A549 (cell line): ENCODE measurements around the gene ELSPBP1. TPM values are rescaled to one million over a fixed set of nuclear protein-coding genes. Genes with fewer than 3 reads are reported as not detected.
"Not testable (repeated sequence)": the region's sequence is repeated elsewhere in the genome, so short reads cannot be mapped to it uniquely, and the experiment has no call there.

ENCODE experiments used
- ATAC-seq, 2 experiments: fragments of 200-7000 bp in 1 of 2; fragments of >200 bp in 1 of 2; cut with Nextera tagmentation in 1 of 2; cut with Tn5 transposase in 1 of 2; 3 replicates each; pipeline versions ENCODE4 v1.8.0 to v1.9.1; 2018 to 2020; ENCODE audit warnings: mild to moderate bottlenecking in 1 of 2, moderate library complexity in 1 of 2
- CTCF ChIA-PET: fragments of 300-600 bp; sonication (Branson Sonifier 250); formaldehyde crosslinking; extraction: SDS; loops from one replicate; lab custom pipeline; 2021; ENCODE audit warnings: antibody characterized with exemption, inconsistent platforms; lab: Yijun Ruan, JAX
- POLR2A ChIA-PET: fragments of 350-600 bp; formaldehyde crosslinking; extraction: SDS; loops from one replicate; lab custom pipeline; 2021; ENCODE audit warnings: antibody characterized with exemption, inconsistent platforms; lab: Yijun Ruan, JAX
- DNase-seq, 2 experiments: peaks; one replicate each; pipeline versions ENCODE4 v3.0.0 to v3.0.0-alpha.2; 2011 to 2016; ENCODE audit warnings: low read depth in 1 of 2, low spot score in 1 of 2
- FAIRE-seq: peaks from 2 replicates; lab custom pipeline; 2011; peaks lifted over from hg19 to GRCh38; lab: Jason Lieb, UNC
- H3K27ac ChIP-seq, 2 experiments: fragments of >200 bp; sonication (Bioruptor Twin); formaldehyde crosslinking; 3 replicates each; pipeline ENCODE4 v1.5.1; 2016 to 2017
- H3K4me1 ChIP-seq: fragments of >200 bp; sonication (Bioruptor Twin); formaldehyde crosslinking; 3 replicates; pipeline ENCODE4 v1.6.1; 2016
- H3K4me2 ChIP-seq: fragments of >200 bp; sonication (Bioruptor Twin); formaldehyde crosslinking; 3 replicates; pipeline ENCODE4 v1.6.1; 2016
- H3K4me3 ChIP-seq: fragments of >200 bp; sonication (Bioruptor Twin); formaldehyde crosslinking; 3 replicates; pipeline ENCODE4 v1.5.1; 2016
- H3K9me3 ChIP-seq: fragments of >200 bp; sonication (Bioruptor Twin); formaldehyde crosslinking; 3 replicates; pipeline ENCODE4 v1.6.1; 2016
- BCL3 ChIP-seq: fragments of >200 bp; sonication (Bioruptor Twin); formaldehyde crosslinking; IDR thresholded peaks from 3 replicates; pipeline ENCODE4 v1.6.1; 2016
- BHLHE40 ChIP-seq: IDR thresholded peaks from 2 replicates; pipeline ENCODE4 v1.6.1; 2012; ENCODE audit warnings: low read depth, low read length, inconsistent platforms
- CTCF ChIP-seq: fragments of >200 bp; sonication (Bioruptor Twin); formaldehyde crosslinking; IDR thresholded peaks from 3 replicates; pipeline ENCODE4 v1.5.1; 2016
- E2F6 ChIP-seq: IDR thresholded peaks from 2 replicates; pipeline ENCODE4 v1.6.1; 2012; ENCODE audit warnings: low read depth, borderline replicate concordance
- EHMT2 ChIP-seq: fragments of 200-600 bp; sonication (generic); IDR thresholded peaks from 2 replicates; pipeline ENCODE4 v1.6.1; 2016; ENCODE audit warnings: antibody characterized with exemption, low read depth, mild to moderate bottlenecking, moderate library complexity
- EP300 ChIP-seq, 2 experiments: fragments of >200 bp; sonication (Bioruptor Twin); formaldehyde crosslinking; IDR thresholded peaks; 2 replicates in 1 of 2; 3 replicates in 1 of 2; pipeline ENCODE4 v1.6.1; 2016 to 2017
- FOSB ChIP-seq: fragments of 250-450 bp; sonication (Bioruptor Pico); IDR thresholded peaks from 2 replicates; pipeline ENCODE4 v1.5.0; 2020; ENCODE audit warnings: mild to moderate bottlenecking, moderate library complexity
- MAX ChIP-seq: IDR thresholded peaks from 2 replicates; pipeline ENCODE4 v1.6.1; 2012
- POLR2AphosphoS2 ChIP-seq: conservative IDR thresholded peaks from 2 replicates; pipeline ENCODE4 v1.6.1; 2012; ENCODE audit warnings: low read length, improper control_type of control experiment, inconsistent platforms
- TFCP2L1 ChIP-seq: fragments of 250-450 bp; sonication (Bioruptor Pico); IDR thresholded peaks from 2 replicates; pipeline ENCODE4 v1.5.0; 2021; ENCODE audit warnings: mild to moderate bottlenecking
- ZFP36 ChIP-seq: fragments of 450-650 bp; IDR thresholded peaks from 2 replicates; pipeline ENCODE4 v1.6.1; 2014; ENCODE audit warnings: borderline replicate concordance; ENCODE audit not compliant: partially characterized antibody
- WGBS: methylation state at CpG from one replicate; pipeline ENCODE4 v1.1.6; 2017; ENCODE audit errors: missing lambda C conversion rate; 5-methylcytosine and 5-hydroxymethylcytosine counted together
- polyA minus RNA-seq: library from RNA; depleted of rRNA, polyadenylated mRNA; stranded (reverse); fragments of >200 nt; gene quantifications from 2 replicates; pipeline ENCODE4 v1.2.3, GENCODE V29; 2011; rRNA and poly(A)+ RNA removed
- polyA plus RNA-seq, 4 experiments: library from polyadenylated mRNA; depleted of rRNA in 3 of 4; stranded (reverse); fragments of >200 nt; fragmentation: RNase III in 1 of 4; extraction: RNeasy Plus Mini Kit Qiagen cat#74134 plus additional on column Dnase treatment in 1 of 4; gene quantifications; 2 replicates in 3 of 4; 3 replicates in 1 of 4; pipeline ENCODE4 v1.2.3, GENCODE V29; 2011 to 2017

The ELSPBP1 gene
- not detected in 2 replicates for polyA plus RNA-seq (2011; rRNA removed)
- not detected in 2 replicates for polyA plus RNA-seq (2012; cell fraction: cytosol; rRNA removed)
- not detected in 2 replicates for polyA plus RNA-seq (2012; cell fraction: nucleus; rRNA removed)
- not detected in 3 replicates for polyA plus RNA-seq (2017; fragmentation: RNase III; extraction: RNeasy Plus Mini Kit Qiagen cat#74134 plus additional on column Dnase treatment)
- not detected in 2 replicates for polyA minus RNA-seq

- Histone ChIP-seq H3K27ac (no peak within 1 kb of the TSS), H3K4me1 (no peaks in the 10 kb centered on the region), H3K4me2 (no peak within 1 kb of the TSS), H3K9me3 (no peaks in the 10 kb centered on the region), H3K4me3 (no peak within 1 kb of the TSS)
- no peak for ATAC-seq
- DNase-seq = no peak
- FAIRE-seq = no peak
- WGBS = 5% methylated on average over 5 of the region's 5 CpGs
- ChIA-PET POLR2A (no interaction called here), CTCF (interaction anchor here (0.5 to 1.8 kb wide), 5 partner anchors 11 to 157 kb away, joined by 3 to 8 read pairs (median 4); no protein-coding TSS in a partner anchor)
- TF ChIP-seq FOSB = no peak
- TF ChIP-seq MAX = no peak
- no peak for TF ChIP-seq TFCP2L1
- no peak for TF ChIP-seq BHLHE40
- TF ChIP-seq CTCF = no peak
- TF ChIP-seq E2F6 = no peak
- TF ChIP-seq ZFP36 = no peak
- TF ChIP-seq POLR2AphosphoS2 = no peak
- TF ChIP-seq EHMT2 = no peak
- TF ChIP-seq EP300 (IDR thresholded peaks at IDR 0.05) = no peak
- no peak for TF ChIP-seq BCL3
Measured at GRCh38 chr19:47994209-47994802, at the start of gene ELSPBP1. Gene ELSPBP1 (plus strand): TSS chr19:47994632. CDS start chr19:48008668, 14,036 bp downstream.

GRCh38 chr19:47949852-47950521, 44.4 kb upstream of the ELSPBP1 start:
- H3K4me2 ChIP-seq, H3K4me1 ChIP-seq, H3K4me3 ChIP-seq, POLR2A ChIA-PET, CTCF ChIA-PET, FAIRE-seq, H3K27ac ChIP-seq, ATAC-seq, H3K9me3 ChIP-seq, DNase-seq: not testable (repeated sequence)
- 47% methylated on average over 24 of the region's 24 CpGs for WGBS
- TF ChIP-seq CTCF = peak; percentile 37

DNA sequence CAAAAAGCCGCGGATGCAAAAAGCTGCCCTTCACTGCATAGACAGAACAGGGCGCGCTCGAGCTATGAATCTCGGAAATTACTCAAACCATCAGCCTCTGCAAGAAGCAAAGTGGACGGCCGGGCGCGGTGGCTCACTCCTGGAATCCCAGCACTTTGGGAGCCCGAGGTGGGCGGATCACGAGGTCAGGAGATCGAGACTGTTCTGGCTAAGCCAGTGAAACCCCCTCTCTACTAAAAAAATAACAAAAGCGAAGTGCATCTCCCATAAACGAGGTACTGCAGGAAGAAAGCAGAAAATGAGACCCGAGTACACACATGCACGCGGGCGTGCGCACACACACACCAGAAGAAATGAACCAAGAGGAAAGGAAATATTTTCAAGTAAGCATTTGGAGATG, 42.3 kb upstream of the ELSPBP1 start:
- WGBS = no CpG with 5 or more reads among the region's 21 CpGs
- H3K4me3 ChIP-seq, H3K27ac ChIP-seq, CTCF ChIA-PET, POLR2A ChIA-PET, FAIRE-seq, H3K9me3 ChIP-seq, H3K4me1 ChIP-seq, ATAC-seq, DNase-seq, H3K4me2 ChIP-seq: not testable (repeated sequence)

- FAIRE-seq, H3K4me2 ChIP-seq, H3K4me1 ChIP-seq, ATAC-seq, H3K4me3 ChIP-seq, H3K27ac ChIP-seq, DNase-seq, CTCF ChIA-PET, H3K9me3 ChIP-seq, POLR2A ChIA-PET: not testable (repeated sequence)
- WGBS = 40% methylated on average over 7 of the region's 11 CpGs
Measured at GRCh38 chr19:47955936-47956335, 38.5 kb upstream of the ELSPBP1 start.
